HEK293T (cell line): ENCODE data around the gene CS.

Experiments
- CTCF ChIA-PET: fragments of 350-600 bp; formaldehyde crosslinking; extraction: SDS; loops from one replicate; lab custom pipeline; 2021; ENCODE audit warnings: antibody characterized with exemption, inconsistent platforms; lab: Yijun Ruan, JAX
- POLR2A ChIA-PET: fragments of 350-600 bp; formaldehyde crosslinking; extraction: SDS; loops from one replicate; lab custom pipeline; 2020; ENCODE audit warnings: antibody characterized with exemption, inconsistent platforms; lab: Yijun Ruan, JAX
- DNase-seq: peaks from one replicate; pipeline ENCODE4 v3.0.0; 2012; ENCODE audit warnings: mixed read lengths; ENCODE audit errors: extremely low spot score
- ARNT ChIP-seq: fragments of 450-650 bp; IDR thresholded peaks from 2 replicates; pipeline ENCODE4 v1.6.1; 2017; ENCODE audit warnings: mild to moderate bottlenecking
- BHLHE40 ChIP-seq: fragments of 450-650 bp; IDR thresholded peaks from 2 replicates; pipeline ENCODE4 v1.6.1; 2016; ENCODE audit warnings: mild to moderate bottlenecking, moderate library complexity, borderline replicate concordance
- CTBP1 ChIP-seq: fragments of 450-650 bp; IDR thresholded peaks from 2 replicates; pipeline ENCODE4 v1.6.1; 2016; ENCODE audit warnings: borderline replicate concordance
- ELF4 ChIP-seq: fragments of 450-650 bp; IDR thresholded peaks from 2 replicates; pipeline ENCODE4 v1.6.1; 2017; ENCODE audit warnings: antibody characterized with exemption
- FOXA1 ChIP-seq: fragments of 450-650 bp; IDR thresholded peaks from 2 replicates; pipeline ENCODE4 v1.6.1; 2016; ENCODE audit warnings: mild to moderate bottlenecking
- FOXK2 ChIP-seq: fragments of 450-650 bp; IDR thresholded peaks from 2 replicates; pipeline ENCODE4 v1.6.1; 2016; ENCODE audit warnings: mild to moderate bottlenecking
- FOXM1 ChIP-seq: fragments of 450-650 bp; IDR thresholded peaks from 2 replicates; pipeline ENCODE4 v1.6.1; 2017; ENCODE audit warnings: mild to moderate bottlenecking, borderline replicate concordance
- HDGF ChIP-seq: fragments of 450-650 bp; IDR thresholded peaks from 2 replicates; pipeline ENCODE4 v1.6.1; 2017; ENCODE audit warnings: antibody characterized with exemption, borderline replicate concordance
- L3MBTL2 ChIP-seq: fragments of 450-650 bp; conservative IDR thresholded peaks from 2 replicates; pipeline ENCODE4 v1.6.1; 2016; ENCODE audit warnings: mild to moderate bottlenecking
- LEF1 ChIP-seq: fragments of 450-650 bp; IDR thresholded peaks from 2 replicates; pipeline ENCODE4 v1.6.1; 2017; ENCODE audit warnings: mild to moderate bottlenecking, borderline replicate concordance
- NFRKB ChIP-seq: fragments of 450-650 bp; IDR thresholded peaks from 2 replicates; pipeline ENCODE4 v1.6.1; 2016; ENCODE audit warnings: mild to moderate bottlenecking, moderate library complexity
- PKNOX1 ChIP-seq: fragments of 450-650 bp; IDR thresholded peaks from 2 replicates; pipeline ENCODE4 v1.6.1; 2016
- SP1 ChIP-seq: fragments of 450-650 bp; IDR thresholded peaks from 2 replicates; pipeline ENCODE4 v1.6.1; 2017
- SUZ12 ChIP-seq: fragments of 450-650 bp; IDR thresholded peaks from 2 replicates; pipeline ENCODE4 v1.6.1; 2016; ENCODE audit warnings: mild to moderate bottlenecking
- TARDBP ChIP-seq: fragments of 450-650 bp; IDR thresholded peaks from 2 replicates; pipeline ENCODE4 v1.6.1; 2016
- ZNF384 ChIP-seq: fragments of 450-650 bp; IDR thresholded peaks from 2 replicates; pipeline ENCODE4 v1.6.1; 2016

The CS gene

GRCh38 chr12:56231184-56231582 is 68.9 kb downstream of the CS start:
- no peak for DNase-seq
- ChIA-PET POLR2A (interaction anchor here (1.0 to 3.0 kb wide), 2 partner anchors 9 to 85 kb away, joined by 3 to 18 read pairs; partner anchors contain the start of genes CNPY2 and RNF41), CTCF (interaction anchor here (0.5 to 0.9 kb wide), 2 partner anchors 103 to 229 kb away, joined by 3 read pairs; partner anchors contain the start of gene ESYT1)
- no peak for TF ChIP-seq HDGF
- TF ChIP-seq FOXA1 = no peak
- no peak for TF ChIP-seq L3MBTL2
- TF ChIP-seq ZNF384 = no peak
- TF ChIP-seq SUZ12 = no peak
- TF ChIP-seq LEF1 = no peak
- TF ChIP-seq ARNT = no peak
- no peak for TF ChIP-seq FOXK2
- TF ChIP-seq ELF4 = no peak
- no peak for TF ChIP-seq CTBP1
- no peak for TF ChIP-seq SP1
- TF ChIP-seq NFRKB = no peak
- TF ChIP-seq PKNOX1 = no peak
- no peak for TF ChIP-seq TARDBP
- TF ChIP-seq FOXM1 = no peak

GRCh38 chr12:56230432-56231183 is 69.5 kb downstream of the CS start:
- ChIA-PET POLR2A (interaction anchor here (1.0 to 3.0 kb wide), 2 partner anchors 9 to 85 kb away, joined by 3 to 18 read pairs; partner anchors contain the start of genes CNPY2 and RNF41), CTCF (interaction anchor here (0.5 to 0.9 kb wide), 2 partner anchors 103 to 228 kb away, joined by 3 read pairs; partner anchors contain the start of gene ESYT1)
- no peak for DNase-seq

GRCh38 chr12:56229916-56230431 is 70.2 kb downstream of the CS start, which contains the start of gene SLC39A5:
TSS of gene SLC39A5 (plus strand) at chr12:56230051. CDS start at chr12:56231275, 1,224 bp downstream.
- TF ChIP-seq ARNT = no peak
- TF ChIP-seq FOXK2 = no peak
- TF ChIP-seq L3MBTL2 = no peak
- TF ChIP-seq FOXM1 = no peak
- no peak for TF ChIP-seq HDGF
- TF ChIP-seq BHLHE40 = no peak
- TF ChIP-seq SUZ12 = no peak
- no peak for TF ChIP-seq ELF4
- no peak for TF ChIP-seq LEF1
- TF ChIP-seq FOXA1 = no peak
- TF ChIP-seq PKNOX1 = no peak
- no peak for TF ChIP-seq SP1
- TF ChIP-seq NFRKB = no peak
- TF ChIP-seq TARDBP = no peak
- no peak for DNase-seq
- CTCF ChIA-PET = no interaction called here
- POLR2A ChIA-PET = interaction anchor here (3.0 kb wide), 1 partner anchor 8 kb away, joined by 18 read pairs; the partner anchor contains the start of gene RNF41

More at GRCh38 chr12:56230432-56231183, 69.5 kb downstream of the CS start:
- TF ChIP-seq NFRKB = no peak
- TF ChIP-seq ARNT = no peak
- no peak for TF ChIP-seq L3MBTL2
- no peak for TF ChIP-seq SUZ12
- no peak for TF ChIP-seq ELF4
- no peak for TF ChIP-seq FOXM1
- no peak for TF ChIP-seq FOXK2
- no peak for TF ChIP-seq HDGF
- no peak for TF ChIP-seq CTBP1
- no peak for TF ChIP-seq PKNOX1
- no peak for TF ChIP-seq ZNF384
- TF ChIP-seq LEF1 = no peak

GRCh38 chr12:56229082-56229481 is 71.0 kb downstream of the CS start:
- DNase-seq = no peak
- TF ChIP-seq PKNOX1 (no peak), ARNT (no peak), NFRKB (no peak), HDGF (no peak)
- ChIA-PET CTCF (no interaction called here), POLR2A (no interaction called here)

- ChIA-PET POLR2A (interaction anchor here (1.6 kb wide), 1 partner anchor 41 kb away, joined by 3 read pairs; the partner anchor contains the start of gene COQ10A), CTCF (interaction anchor here (1.2 kb wide), 1 partner anchor 35 kb away, joined by 3 read pairs; the partner anchor contains the start of gene SMARCC2)
- TF ChIP-seq HDGF (no peak), FOXM1 (no peak), BHLHE40 (no peak), PKNOX1 (no peak)
- DNase-seq = no peak
Observed at GRCh38 chr12:56224954-56225353, 75.2 kb downstream of the CS start.
